ENCODE results near the gene NOTCH1.

DNA sequence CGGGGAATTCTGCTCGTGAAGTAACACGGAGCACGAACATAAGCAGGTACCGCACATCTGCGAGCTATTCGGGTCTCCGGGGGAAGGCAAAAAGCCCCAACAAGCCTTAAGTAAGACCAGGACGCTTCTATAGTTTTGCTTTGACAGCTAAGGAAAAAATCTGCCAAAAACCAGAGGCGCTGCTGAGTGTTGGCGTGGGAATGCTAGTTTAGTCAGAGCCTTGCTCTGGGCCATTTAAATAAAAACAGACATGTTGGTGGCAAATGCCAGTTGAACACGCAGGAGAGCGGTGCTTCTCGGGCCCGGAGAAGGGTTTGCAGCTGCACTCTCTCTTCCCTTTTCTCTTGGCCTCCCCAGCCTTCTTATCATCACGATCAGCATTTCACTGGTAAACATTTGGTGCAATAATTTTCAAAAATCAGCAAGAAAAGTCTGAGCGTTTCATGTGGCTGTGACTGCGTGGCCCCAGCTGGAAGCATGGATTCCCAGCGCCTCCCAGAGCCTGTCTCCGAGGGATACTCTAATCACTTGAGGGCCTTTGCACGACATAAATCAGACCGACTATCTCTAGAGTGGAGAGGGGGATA, 6.4 kb upstream of the NOTCH1 start:
- TF ChIP-seq, protein P1, sequence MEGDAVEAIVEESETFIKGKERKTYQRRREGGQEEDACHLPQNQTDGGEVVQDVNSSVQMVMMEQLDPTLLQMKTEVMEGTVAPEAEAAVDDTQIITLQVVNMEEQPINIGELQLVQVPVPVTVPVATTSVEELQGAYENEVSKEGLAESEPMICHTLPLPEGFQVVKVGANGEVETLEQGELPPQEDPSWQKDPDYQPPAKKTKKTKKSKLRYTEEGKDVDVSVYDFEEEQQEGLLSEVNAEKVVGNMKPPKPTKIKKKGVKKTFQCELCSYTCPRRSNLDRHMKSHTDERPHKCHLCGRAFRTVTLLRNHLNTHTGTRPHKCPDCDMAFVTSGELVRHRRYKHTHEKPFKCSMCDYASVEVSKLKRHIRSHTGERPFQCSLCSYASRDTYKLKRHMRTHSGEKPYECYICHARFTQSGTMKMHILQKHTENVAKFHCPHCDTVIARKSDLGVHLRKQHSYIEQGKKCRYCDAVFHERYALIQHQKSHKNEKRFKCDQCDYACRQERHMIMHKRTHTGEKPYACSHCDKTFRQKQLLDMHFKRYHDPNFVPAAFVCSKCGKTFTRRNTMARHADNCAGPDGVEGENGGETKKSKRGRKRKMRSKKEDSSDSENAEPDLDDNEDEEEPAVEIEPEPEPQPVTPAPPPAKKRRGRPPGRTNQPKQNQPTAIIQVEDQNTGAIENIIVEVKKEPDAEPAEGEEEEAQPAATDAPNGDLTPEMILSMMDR (IDR thresholded peaks at IDR 0.05): no peak
- no peak for TF ChIP-seq POLR2A (IDR thresholded peaks at IDR 0.05)
